NCI-H2029 treated with DMSO at 0.1 percent for 48 hours (cell line): ENCODE measurements around the gene RHOT1.
"Not testable (repeated sequence)": the region's sequence is repeated elsewhere in the genome, so short reads cannot be mapped to it uniquely, and the experiment has no call there.

ENCODE experiments used
- DNase-seq: peaks from one replicate; lab custom pipeline; 2025; lab: John Stamatoyannopoulos, UW

Gene RHOT1

DNA sequence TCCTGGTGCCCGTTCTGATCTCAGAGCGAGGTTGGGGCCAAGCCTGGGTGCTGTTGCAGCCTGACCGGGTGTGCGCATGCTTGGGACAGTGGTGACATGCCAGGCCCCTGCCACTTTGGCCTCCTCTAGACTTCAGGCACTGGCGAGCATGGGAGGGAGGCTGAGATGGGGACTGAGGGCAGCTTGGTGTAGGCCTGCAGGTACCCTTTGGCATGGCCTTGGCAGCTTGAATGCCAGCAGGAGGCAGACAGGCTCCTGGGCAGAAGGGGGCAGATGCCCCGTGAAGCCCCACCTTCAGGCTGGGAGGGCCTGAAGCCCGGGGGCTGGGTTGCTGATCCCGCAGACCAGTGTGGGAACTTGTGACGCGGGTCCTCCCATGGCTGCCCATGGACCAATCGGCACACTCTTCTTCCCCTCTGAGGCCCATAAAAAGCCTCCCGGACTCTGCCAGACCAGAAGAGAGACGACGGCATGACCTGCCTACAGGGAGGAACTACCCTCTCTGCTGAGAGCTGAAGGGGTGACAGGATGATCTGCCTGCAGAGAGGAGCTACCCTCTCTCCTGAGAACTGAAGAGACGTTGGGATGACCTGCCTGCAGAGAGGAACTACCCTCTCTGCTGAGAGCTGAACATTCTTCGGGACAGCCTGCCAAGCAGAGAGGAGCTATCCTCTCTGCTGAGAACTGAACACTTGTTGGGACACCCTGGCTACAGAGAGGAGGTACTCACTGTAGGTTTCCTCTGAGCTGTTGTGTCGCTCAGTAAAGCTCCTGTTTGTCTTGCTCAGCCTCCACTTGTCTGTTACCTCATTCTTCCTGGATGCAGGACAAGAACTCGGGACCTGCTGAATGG lies 17.5 kb downstream of the RHOT1 start:
- DNase-seq: no peak

DNA sequence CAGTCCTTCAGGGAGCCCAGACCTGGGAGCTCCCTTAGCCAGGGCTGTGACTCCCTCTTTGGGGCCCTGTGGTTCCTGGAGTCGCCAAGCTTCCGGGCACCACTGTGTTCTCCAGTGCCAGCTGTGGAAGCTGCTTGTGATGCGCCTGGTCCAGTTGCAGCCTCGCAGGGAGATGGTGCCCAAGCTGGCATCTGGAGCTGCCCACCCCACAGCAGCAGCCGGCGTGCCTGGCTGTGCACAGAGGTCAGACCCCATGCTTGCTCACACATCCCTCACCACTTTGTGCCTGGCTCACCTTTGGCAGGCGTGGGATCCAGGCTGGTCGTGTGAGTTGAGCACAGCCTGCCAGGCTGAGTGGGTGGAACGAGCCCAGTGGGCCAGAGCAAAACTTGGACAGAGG lies 18.2 kb downstream of the RHOT1 start:
- DNase-seq: no peak

DNA sequence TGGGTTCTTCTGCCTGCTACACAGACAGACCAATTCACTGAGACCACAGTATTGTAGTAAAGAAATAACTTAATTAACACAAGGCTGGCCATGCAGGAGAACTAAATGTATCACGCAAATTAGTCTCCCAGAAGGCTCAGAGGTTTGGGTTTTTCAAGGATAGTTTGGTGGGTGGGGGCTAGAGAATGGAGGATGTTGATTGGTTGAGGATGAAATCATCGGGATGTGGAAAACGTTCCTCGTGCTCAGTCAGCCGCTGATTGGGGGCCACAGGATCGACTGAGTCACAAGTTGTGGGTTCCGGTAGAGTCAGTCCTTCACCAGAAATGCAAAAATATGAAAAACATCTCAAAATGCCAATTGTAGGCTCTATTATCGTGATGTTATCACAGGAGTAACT lies 18.7 kb downstream of the RHOT1 start:
- DNase-seq: no peak

DNA sequence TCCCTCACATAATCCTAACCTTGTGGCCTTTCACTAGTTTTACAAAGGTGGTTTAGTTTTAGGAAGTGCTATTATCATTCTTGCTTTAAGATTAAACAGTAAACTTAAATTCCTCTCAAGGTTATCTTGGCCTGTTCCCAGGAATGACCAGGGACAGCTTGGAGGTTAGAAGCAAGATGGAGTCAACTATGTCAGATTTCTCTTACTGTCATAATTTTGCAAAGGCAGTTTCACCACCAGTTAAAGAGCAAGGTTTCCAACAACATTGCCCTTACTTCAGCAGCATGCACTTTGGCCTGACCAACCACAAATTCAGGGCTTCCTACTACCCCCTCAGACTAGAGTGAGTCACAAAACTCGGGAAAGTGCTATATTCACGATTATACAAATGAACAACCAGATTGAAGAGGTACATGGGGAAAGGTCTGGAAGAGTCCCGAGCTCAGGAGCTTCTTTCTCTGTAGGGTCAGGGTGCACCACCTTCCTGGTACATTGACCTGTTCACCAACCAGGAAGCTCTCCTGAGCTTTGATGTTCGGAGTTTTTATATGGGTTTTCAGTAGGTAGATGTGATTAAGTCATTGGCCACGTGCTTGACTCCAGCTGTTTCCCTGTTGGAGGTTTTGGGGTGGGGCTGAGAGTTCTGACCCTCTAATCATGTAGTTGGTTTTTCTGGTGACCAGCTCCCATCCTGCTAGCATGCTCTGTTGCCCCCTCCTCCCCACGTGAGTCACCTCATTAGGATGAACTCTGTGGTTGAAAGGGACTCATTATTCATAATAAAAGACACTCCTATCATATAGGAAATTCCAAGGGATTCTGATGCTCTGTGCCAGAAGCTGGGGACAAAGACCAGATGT lies 19.4 kb downstream of the RHOT1 start:
- DNase-seq: no peak

DNA sequence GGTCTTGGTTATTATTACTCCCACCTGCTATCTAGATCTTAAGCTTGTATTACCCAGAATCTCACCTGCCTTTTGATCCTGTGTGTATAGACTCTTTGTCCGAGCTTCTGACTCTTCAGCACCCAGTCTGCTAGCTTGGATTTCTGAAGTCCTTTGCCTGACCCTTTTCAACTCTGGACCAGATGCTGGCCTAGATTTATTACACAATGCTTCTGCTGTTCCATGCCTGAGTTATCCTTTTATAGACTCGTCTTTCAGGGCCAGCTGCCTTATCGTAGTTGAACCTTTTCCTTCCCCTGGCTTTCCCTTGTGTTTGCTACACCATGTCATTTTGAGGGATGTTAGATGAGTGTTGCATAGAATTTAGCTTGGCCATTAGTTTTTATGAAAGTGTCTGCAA lies 32.6 kb downstream of the RHOT1 start:
- no peak for DNase-seq

DNA sequence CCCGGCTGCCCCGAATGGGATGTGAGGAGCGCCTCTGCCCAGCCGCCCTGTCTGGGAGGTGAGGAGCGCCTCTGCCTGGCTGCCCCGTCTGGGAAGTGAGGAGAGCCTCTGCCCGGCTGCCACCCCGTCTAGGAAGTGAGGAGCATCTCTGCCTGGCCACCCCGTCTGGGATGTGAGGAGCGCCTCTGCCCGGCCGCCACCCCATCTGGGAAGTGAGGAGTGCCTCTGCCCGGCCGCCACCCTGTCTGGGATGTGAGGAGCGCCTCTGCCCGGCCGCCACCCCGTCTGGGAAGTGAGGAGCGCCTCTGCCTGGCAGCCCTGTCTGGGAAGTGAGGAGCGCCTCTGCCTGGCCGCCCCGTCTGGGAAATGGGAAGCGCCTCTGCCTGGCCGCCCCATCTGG lies 36.4 kb downstream of the RHOT1 start:
- not testable (repeated sequence) for DNase-seq

DNA sequence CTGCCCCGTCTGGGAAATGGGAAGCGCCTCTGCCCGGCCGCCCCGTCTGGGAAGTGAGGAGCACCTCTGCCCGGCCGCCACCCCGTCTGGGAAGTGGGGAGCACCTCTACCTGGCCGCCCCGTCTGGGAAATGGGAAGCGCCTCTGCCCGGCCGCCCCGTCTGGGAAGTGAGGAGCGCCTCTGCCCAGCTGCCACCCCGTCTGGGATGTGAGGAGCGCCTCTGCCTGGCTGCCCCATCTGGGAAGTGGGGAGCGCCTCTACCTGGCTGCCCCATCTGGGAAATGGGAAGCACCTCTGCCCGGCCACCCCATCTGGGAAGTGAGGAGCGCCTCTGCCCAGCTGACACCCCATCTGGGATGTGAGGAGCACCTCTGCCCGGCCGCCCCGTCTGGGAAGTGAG lies 36.8 kb downstream of the RHOT1 start:
- DNase-seq: not testable (repeated sequence)

DNA sequence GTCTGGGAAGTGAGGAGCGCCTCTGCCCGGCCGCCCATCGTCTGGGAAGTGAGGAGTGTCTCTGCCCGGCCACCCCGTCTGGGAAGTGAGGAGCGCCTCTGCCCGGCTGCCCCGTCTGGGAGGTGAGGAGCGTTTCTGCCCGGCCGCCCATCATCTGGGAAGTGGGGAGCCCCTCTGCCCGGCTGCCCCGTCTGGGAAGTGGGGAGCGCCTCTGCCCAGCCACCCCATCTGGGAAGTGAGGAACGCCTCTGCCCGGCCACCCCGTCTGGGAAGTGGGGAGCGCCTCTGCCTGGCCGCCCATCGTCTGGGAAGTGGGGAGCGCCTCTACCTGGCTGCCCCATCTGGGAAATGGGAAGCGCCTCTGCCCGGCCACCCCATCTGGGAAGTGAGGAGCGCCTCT lies 37.2 kb downstream of the RHOT1 start:
- DNase-seq: not testable (repeated sequence)

DNA sequence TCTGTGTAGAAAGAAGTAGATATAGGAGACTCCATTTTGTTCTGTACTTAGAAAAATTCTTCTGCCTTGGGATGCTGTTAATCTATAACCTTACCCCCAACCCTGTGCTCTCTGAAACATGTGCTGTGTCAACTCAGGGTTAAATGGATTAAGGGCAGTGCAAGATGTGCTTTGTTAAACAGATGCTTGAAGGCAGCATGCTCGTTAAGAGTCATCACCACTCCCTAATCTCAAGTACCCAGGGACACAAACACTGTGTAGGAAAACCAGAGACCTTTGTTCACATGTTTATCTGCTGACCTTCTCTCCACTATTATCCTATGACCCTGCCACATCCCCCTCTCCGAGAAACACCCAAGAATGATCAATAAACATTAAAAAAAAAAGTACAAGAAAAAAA lies 38.0 kb downstream of the RHOT1 start:
- DNase-seq: not testable (repeated sequence)

DNA sequence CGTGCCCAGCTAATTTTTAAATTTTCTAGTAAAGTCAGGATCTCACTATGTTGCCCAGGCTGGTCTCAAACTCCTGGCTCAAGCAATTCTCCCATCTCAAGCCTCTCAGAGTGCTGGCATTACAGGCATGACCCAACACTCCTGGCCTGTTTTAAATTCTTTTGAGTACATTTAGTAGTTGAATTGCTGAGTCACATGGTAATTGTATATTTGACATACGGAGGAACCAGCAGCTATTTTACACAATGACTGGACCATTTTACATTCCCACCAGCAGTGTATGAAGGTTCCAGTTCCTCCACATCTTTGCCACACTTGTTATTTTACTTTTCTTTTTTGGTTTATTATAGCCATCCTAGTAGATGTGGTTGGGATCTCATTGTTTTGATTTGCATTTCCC lies 43.6 kb downstream of the RHOT1 start:
- no peak for DNase-seq

DNA sequence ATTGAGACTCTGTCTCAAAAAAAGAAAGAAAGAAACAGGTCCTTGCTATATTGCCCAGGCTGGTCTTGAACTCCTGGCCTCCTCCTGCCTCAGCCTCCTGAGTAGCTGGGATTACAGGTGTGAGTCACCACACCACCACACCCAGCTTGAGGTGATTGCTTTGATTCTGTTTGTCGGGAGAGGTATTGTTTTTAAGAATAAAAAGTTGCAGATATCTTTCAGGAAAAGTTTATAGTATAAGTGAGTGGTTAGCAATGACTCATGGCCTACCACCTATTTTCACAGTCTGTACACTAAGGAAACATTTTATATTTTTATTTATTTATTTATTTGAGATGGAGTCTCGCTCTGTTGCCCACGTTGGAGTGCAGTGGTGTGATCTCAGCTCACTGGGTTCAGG lies 45.0 kb downstream of the RHOT1 start:
- no peak for DNase-seq

DNA sequence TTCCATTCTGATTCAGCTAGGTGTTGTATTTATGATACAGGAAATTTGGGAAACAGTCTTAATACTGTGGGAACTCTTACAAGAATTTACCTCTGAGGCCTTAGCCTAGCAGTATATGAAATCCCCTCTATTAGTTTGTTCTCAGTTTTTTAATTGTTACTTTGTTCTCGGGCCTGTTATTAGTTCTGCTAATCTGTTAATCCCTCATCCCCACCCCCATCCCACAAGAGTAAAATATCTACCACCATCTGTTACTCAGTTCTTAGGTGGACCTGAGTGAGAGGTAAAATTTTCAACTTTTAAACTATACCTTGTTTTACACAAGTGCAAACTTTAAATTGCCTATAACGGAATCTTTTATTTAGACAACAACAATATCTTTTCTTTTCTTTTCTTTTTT lies 47.0 kb downstream of the RHOT1 start:
- DNase-seq: no peak

DNA sequence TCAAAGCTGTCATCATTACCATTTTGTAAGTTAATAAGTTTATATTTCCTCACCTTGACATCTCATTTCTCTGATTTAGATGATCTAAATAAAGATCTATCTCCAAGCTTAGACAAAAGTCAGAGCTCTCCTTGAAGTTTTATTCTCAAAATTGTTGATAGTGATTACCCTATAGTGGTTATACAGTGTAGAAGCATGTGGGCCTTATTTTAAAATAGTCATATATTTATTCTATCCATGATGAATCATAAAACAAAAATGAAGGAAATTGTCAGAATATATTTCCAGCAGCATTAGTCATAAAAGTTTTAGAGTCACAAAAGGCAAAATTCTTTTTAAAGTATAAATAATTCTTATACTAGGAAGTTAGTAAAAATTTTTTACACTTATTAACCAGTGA lies 49.0 kb downstream of the RHOT1 start:
- no peak for DNase-seq

DNA sequence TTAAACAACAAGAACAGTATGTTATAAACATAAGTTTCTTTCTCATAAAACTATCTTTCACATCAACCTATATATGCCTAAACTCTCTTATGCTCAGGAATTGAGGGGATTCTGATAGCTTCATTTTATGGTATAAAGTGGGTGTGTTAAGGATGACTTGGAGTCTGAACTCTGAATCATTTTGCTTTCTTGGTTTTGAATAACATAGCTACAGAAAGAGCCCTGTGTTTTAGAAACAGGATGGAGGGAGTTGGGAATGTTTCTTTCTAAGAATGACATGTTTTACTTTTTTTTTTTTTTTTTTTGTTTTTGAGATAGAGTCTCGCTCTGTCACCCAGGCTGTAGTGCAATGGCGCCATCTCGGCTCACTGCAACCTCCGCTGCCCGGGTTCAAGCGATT lies 50.1 kb downstream of the RHOT1 start:
- DNase-seq: no peak

DNA sequence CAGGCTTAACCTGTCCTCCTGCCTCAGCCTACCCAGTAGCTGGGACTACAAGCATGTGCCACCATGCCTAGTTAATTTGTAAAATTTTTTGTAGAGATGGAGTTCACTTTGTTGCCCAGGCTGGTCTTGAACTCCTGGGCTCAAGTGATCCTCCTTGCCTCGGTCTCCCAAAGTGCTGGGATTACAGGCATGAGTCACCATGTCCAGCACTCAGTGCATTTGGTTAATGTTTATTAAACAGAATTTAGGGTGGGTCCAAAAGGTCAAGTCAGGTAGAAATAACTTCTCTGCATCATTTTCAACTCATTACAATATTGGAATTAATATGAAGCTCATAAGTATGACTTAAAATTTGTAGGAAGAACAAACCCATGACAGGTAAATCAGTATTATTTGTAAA lies 55.7 kb downstream of the RHOT1 start:
- DNase-seq: no peak

DNA sequence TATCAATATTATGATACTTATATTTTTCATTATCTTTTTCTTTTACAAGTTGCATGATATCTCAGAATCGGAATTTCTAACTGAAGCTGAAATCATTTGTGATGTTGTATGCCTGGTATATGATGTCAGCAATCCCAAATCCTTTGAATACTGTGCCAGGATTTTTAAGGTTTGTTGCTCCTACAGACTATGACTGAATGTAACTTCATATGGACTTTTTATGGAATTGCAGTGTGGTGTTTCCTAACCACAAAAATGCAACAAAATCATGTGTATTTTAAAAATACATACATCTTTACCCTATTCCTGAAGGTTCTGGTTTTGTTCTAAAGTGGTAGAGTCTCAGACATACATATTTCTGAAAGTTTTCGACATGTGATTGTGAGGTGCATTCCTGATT lies 64.6 kb downstream of the RHOT1 start:
- no peak for DNase-seq

DNA sequence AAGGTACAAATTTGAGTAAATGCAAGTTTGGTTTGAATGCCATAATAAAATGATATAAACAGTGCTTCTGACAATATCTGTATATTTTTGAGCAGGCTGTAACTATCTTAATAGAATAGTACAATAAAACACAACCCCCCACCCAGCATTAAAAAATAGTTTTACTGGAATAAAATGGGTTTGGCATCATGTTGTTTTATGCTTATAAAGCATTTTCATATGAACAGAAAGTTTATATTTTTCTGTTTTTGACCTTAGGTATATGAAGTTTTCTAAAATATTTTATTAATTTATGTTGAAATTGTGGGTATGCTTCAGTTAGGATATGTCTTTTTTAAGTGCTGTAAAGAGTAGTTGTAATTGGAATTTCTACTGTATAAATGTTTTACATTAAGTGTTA lies 66.1 kb downstream of the RHOT1 start:
- no peak for DNase-seq

DNA sequence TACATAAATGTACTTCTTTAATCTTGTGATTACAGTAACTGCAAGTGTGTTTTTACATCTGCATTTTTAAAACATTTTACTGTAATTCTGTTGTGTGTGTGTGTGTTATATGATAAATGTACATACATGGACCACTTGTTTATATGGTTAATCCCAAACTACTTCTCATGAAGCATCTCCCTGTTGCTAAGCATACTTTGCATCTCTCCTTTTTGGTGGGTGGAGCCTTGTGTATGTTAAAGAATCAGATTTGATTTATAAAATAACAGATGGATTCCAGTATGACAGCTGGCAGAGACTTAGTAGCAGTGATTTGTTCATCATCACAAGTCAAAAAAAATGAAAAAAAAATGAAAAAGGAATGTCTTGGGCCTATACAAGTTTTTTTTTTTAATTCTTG lies 67.3 kb downstream of the RHOT1 start:
- DNase-seq: no peak

DNA sequence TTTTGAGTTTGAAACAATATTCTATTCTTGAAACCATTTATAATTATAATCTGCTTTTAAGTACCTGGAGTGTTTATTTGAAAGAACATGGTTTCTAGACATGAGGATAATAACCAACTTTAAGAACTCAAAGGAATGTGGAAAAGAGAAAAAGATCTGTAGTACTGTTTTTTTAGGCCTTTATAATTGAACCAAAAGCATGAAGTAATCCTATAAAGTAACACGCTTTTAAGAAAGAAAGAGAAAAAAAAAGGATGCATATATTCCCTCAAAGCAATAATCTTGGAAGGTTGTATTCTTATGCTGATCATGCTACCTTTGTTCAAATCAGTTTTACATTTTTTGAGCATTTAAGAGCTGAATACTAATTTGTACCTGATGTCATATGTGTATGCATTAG lies 69.4 kb downstream of the RHOT1 start:
- DNase-seq: no peak

DNA sequence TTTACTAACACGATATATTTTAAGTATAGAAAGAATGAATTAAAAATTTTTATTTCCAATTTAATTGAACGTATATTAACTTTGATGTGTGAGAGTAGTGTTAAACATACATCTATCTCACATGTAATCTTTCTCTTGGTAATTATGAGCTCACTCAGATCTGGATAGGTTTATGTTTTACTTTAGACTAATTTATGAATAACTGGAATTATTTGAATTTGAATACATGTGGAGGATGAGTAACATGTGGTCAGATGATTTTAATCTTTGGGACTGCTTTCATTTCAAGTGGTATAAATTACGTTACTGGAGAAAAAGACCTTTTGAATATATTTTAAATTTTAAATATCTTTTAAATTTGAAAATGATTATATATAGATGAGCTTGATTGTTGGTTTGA lies 73.4 kb downstream of the RHOT1 start:
- DNase-seq: no peak

DNA sequence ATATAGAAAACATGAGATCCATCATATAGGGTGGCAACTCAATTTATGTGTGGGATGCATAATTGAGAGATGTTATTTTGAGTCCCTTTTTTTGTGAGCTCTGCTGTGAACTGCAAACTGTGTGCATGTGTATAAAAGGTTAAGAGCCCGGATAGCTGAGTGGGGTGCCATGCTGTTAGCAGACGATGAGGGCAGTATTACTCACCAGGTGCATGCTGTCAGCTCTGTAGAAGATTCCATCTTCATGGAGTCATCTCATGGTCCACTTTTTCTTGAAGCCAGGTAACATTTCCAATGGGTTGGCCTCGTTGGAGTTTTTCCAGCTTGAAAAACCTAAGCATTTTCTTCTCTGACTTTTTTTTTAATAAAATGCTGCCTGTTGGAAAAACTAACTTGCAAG lies 80.3 kb downstream of the RHOT1 start:
- DNase-seq: no peak

DNA sequence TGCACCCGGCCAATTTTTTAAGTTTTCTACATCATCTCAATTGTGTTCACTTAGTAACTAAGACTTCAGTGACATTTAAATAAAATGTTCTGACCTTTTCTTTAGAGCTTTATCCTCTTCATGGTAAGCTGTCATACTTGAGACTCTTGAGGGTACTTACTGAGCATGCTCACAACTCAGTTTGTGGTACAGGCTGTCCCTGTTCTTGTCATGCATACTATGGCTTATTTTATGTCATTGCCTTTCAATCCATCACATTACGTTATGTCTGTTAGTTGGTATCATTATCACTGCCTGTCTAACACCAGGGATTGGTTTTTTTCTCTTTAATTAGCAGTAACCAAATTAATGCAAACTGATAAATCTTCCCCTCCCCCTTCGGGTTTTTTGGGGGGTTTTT lies 81.4 kb downstream of the RHOT1 start:
- DNase-seq: no peak

DNA sequence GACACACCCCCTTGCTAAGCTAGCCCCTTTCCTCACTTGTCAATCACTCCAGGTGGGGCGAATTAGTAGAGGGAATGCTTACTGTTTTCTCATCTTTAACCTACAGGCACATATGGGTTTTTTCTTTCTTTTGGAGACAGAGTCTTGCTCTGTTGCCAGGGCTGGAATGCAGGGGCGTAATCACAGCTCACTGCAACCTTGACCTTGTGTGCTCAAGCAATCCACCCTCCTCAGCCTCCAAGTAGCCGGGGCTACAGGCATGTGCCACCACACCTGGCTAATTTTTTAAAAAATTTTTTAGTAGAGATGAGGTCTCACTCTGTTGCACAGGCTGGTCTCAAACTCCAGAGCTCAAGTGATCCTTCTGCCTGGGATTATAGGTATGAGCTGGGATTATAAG lies 84.6 kb downstream of the RHOT1 start:
- DNase-seq: no peak
